ENCODE data around the gene DBN1. TPM values are rescaled to one million over a fixed set of nuclear protein-coding genes. Genes with fewer than 3 reads are reported as not detected.

Gene DBN1
- polyA plus RNA-seq, 1 of the 3 experiments (the other 2 are of a cell fraction): 244 TPM

GRCh38 chr5:177494346-177495195, 21.1 kb upstream of the DBN1 start:
- H3K27me3 ChIP-seq (ENCODE audit: insufficient read depth): no peaks in the 10 kb centered on the region
- H3K9ac ChIP-seq: peak overlapping the region; percentile 66; the same call in 1 of the 2 replicates
- H3K79me2 ChIP-seq (ENCODE audit: insufficient read depth): peaks cover 70% of the 10 kb centered on the region
- POLR2A ChIA-PET: interaction anchor here (0.7 to 6.7 kb wide), 5 partner anchors 16 to 24 kb away, joined by 3 to 43 read pairs (median 7); partner anchors contain the start of gene DDX41
- H3K36me3 ChIP-seq (replicated peaks in 1 of 2; ENCODE audit: control insufficient read depth in 1 of 2, insufficient read depth in 2 of 2, low read length in 1 of 2): peaks cover 26 to 36% of the 10 kb centered on the region in 2 experiments
- H2AFZ ChIP-seq (ENCODE audit: low read depth): no peak overlapping the region
- no peaks in the 10 kb centered on the region for H3K9me3 ChIP-seq
- H4K20me1 ChIP-seq (ENCODE audit: insufficient read depth): peaks cover 63% of the 10 kb centered on the region
- peak overlapping the region; percentile 94 for H3K4me2 ChIP-seq
- peak overlapping the region; percentile 83 to 94 for H3K4me3 ChIP-seq (ENCODE audit: low read depth in 2 of 2, low read length in 1 of 2)
- H3K27ac ChIP-seq (ENCODE audit: low read depth in 2 of 2, low read length in 1 of 2): peak overlapping the region; percentile 80 to 94
- CTCF ChIA-PET: interaction anchor here (1.1 to 15.9 kb wide), 12 partner anchors 9 to 116 kb away, joined by 4 to 228 read pairs (median 12); partner anchors contain the start of genes DBN1 and PRR7
- DNase-seq: peak; percentile 88
- H3F3A ChIP-seq (replicated peaks; ENCODE audit: insufficient read depth): peaks cover 20% of the 10 kb centered on the region
- no peaks in the 10 kb centered on the region for H3K9me2 ChIP-seq
- H3K4me1 ChIP-seq (ENCODE audit: control insufficient read depth in 1 of 2, insufficient read depth in 2 of 2, low read depth in 1 of 2, low read length in 1 of 2): peaks cover 33 to 49% of the 10 kb centered on the region in 2 experiments; a peak in 3 of 4 replicates
- 4% methylated on average over 5 of the region's 11 CpGs for WGBS (ENCODE audit: low lambda C conversion rate)
- TF ChIP-seq NFIC (IDR thresholded peaks at IDR 0.05; ENCODE audit: borderline replicate concordance) (peak; percentile 91), RCOR1 (IDR thresholded peaks at IDR 0.05; ENCODE audit: low read length) (no peak), IRF3 (IDR thresholded peaks at IDR 0.05; ENCODE audit: low read depth, low read length) (no peak), CHD2 (IDR thresholded peaks at IDR 0.05; ENCODE audit: low read length, partially characterized antibody) (peak; percentile 59), NRF1 (IDR thresholded peaks at IDR 0.05; ENCODE audit: low read depth, low read length) (no peak), FOXJ3 (CRISPR knock-in tag; IDR thresholded peaks at IDR 0.05) (no peak), RFX5 (IDR thresholded peaks at IDR 0.05; ENCODE audit: low read length) (no peak), USF2 (IDR thresholded peaks at IDR 0.05; ENCODE audit: borderline replicate concordance, low read depth, low read length) (no peak), RAD21 (IDR thresholded peaks at IDR 0.05; ENCODE audit: low read length) (peak; percentile 50), YY1 (IDR thresholded peaks at IDR 0.05; ENCODE audit: low read depth) (no peak), MAX (IDR thresholded peaks at IDR 0.05; ENCODE audit: low read depth) (peak; percentile 59; the same call in 1 of the 2 replicates), TCF12 (IDR thresholded peaks at IDR 0.05) (peak; percentile 50; the same call in 1 of the 2 replicates), RXRA (IDR thresholded peaks at IDR 0.05; ENCODE audit: borderline replicate concordance, low read depth) (peak; percentile 80; the same call in 1 of the 2 replicates), USF1 (IDR thresholded peaks at IDR 0.05; ENCODE audit: borderline replicate concordance, low read depth) (no peak), MXI1 (IDR thresholded peaks at IDR 0.05; ENCODE audit: low read depth, low read length) (0 out of 2 replicates have a peak, but pooled peaks have one; percentile 39), EZH2phosphoT487 (IDR thresholded peaks at IDR 0.05; ENCODE audit: borderline replicate concordance, low read depth) (no peak), ELF1 (IDR thresholded peaks at IDR 0.05) (no peak), TAF1 (IDR thresholded peaks at IDR 0.05; ENCODE audit: borderline replicate concordance, low read depth, low read length) (no peak), TEAD4 (IDR thresholded peaks at IDR 0.05; ENCODE audit: borderline replicate concordance, insufficient read depth) (no peak), GABPA (IDR thresholded peaks at IDR 0.05; ENCODE audit: low read depth) (no peak)
- TF ChIP-seq, protein P1, sequence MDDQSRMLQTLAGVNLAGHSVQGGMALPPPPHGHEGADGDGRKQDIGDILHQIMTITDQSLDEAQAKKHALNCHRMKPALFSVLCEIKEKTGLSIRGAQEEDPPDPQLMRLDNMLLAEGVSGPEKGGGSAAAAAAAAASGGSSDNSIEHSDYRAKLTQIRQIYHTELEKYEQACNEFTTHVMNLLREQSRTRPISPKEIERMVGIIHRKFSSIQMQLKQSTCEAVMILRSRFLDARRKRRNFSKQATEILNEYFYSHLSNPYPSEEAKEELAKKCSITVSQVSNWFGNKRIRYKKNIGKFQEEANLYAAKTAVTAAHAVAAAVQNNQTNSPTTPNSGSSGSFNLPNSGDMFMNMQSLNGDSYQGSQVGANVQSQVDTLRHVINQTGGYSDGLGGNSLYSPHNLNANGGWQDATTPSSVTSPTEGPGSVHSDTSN (IDR thresholded peaks at IDR 0.05): 0 out of 2 replicates have a peak, but pooled peaks have one; percentile 23
- TF ChIP-seq, protein P2, sequence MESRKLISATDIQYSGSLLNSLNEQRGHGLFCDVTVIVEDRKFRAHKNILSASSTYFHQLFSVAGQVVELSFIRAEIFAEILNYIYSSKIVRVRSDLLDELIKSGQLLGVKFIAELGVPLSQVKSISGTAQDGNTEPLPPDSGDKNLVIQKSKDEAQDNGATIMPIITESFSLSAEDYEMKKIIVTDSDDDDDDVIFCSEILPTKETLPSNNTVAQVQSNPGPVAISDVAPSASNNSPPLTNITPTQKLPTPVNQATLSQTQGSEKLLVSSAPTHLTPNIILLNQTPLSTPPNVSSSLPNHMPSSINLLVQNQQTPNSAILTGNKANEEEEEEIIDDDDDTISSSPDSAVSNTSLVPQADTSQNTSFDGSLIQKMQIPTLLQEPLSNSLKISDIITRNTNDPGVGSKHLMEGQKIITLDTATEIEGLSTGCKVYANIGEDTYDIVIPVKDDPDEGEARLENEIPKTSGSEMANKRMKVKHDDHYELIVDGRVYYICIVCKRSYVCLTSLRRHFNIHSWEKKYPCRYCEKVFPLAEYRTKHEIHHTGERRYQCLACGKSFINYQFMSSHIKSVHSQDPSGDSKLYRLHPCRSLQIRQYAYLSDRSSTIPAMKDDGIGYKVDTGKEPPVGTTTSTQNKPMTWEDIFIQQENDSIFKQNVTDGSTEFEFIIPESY (IDR thresholded peaks at IDR 0.05; ENCODE audit: borderline replicate concordance, low read depth): 0 out of 2 replicates have a peak, but pooled peaks have one; percentile 1
- TF ChIP-seq, protein P3, sequence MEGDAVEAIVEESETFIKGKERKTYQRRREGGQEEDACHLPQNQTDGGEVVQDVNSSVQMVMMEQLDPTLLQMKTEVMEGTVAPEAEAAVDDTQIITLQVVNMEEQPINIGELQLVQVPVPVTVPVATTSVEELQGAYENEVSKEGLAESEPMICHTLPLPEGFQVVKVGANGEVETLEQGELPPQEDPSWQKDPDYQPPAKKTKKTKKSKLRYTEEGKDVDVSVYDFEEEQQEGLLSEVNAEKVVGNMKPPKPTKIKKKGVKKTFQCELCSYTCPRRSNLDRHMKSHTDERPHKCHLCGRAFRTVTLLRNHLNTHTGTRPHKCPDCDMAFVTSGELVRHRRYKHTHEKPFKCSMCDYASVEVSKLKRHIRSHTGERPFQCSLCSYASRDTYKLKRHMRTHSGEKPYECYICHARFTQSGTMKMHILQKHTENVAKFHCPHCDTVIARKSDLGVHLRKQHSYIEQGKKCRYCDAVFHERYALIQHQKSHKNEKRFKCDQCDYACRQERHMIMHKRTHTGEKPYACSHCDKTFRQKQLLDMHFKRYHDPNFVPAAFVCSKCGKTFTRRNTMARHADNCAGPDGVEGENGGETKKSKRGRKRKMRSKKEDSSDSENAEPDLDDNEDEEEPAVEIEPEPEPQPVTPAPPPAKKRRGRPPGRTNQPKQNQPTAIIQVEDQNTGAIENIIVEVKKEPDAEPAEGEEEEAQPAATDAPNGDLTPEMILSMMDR (IDR thresholded peaks at IDR 0.05): peak; percentile 57

Data from SK-N-SH (cell line).